ENCODE data around the gene IL23A.

Gene IL23A

GRCh38 chr12:56385873-56386272 lies 47.2 kb downstream of the IL23A start:
- Histone ChIP-seq H3K9me3 (ENCODE audit: control insufficient read depth, low read length) (no peaks in the 10 kb centered on the region), H3K4me1 (ENCODE audit: control insufficient read depth, insufficient read depth, low read length, poor library complexity, severe bottlenecking) (no peaks in the 10 kb centered on the region), H3K36me3 (ENCODE audit: control insufficient read depth, insufficient read depth, low read length) (no peaks in the 10 kb centered on the region), H3K27ac (ENCODE audit: low read depth, low read length, severe bottlenecking) (no peak overlapping the region), H3K4me3 (ENCODE audit: extremely low read depth, insufficient read depth, low read length, poor library complexity, severe bottlenecking) (no peak overlapping the region)
- 100% methylated on average over 1 of the region's 1 CpG; no CpG with 5 or more reads in 1 of the 2 experiments for WGBS, 2 experiments (ENCODE audit: insufficient coverage in 2 of 2)

GRCh38 chr12:56387152-56387736 lies 48.6 kb downstream of the IL23A start:
- H3K4me3 ChIP-seq (ENCODE audit: extremely low read depth, insufficient read depth, low read length, poor library complexity, severe bottlenecking): no peak overlapping the region
- no peak overlapping the region for H3K27ac ChIP-seq (ENCODE audit: low read depth, low read length, severe bottlenecking)

GRCh38 chr12:56389412-56389811 lies 50.7 kb downstream of the IL23A start:
- Histone ChIP-seq H3K4me3 (ENCODE audit: extremely low read depth, insufficient read depth, low read length, poor library complexity, severe bottlenecking) (no peak overlapping the region), H3K36me3 (ENCODE audit: control insufficient read depth, insufficient read depth, low read length) (no peaks in the 10 kb centered on the region), H3K9me3 (ENCODE audit: control insufficient read depth, low read length) (no peaks in the 10 kb centered on the region), H3K27ac (ENCODE audit: low read depth, low read length, severe bottlenecking) (no peak overlapping the region), H3K4me1 (ENCODE audit: control insufficient read depth, insufficient read depth, low read length, poor library complexity, severe bottlenecking) (no peaks in the 10 kb centered on the region)
- WGBS, 2 experiments (ENCODE audit: insufficient coverage in 2 of 2): 85 to 92% methylated on average over 5 of the region's 5 CpGs

More at GRCh38 chr12:56387152-56387736, 48.6 kb downstream of the IL23A start:
- WGBS, 2 experiments (ENCODE audit: insufficient coverage in 2 of 2): 37 to 83% methylated on average over 3 to 4 of the region's 7 CpGs
- Histone ChIP-seq H3K9me3 (ENCODE audit: control insufficient read depth, low read length) (no peaks in the 10 kb centered on the region), H3K4me1 (ENCODE audit: control insufficient read depth, insufficient read depth, low read length, poor library complexity, severe bottlenecking) (no peaks in the 10 kb centered on the region), H3K36me3 (ENCODE audit: control insufficient read depth, insufficient read depth, low read length) (no peaks in the 10 kb centered on the region)

All from mesodermal cell (in vitro differentiated cells).